A549 (cell line): ENCODE data around the gene TXNDC15.

Experiments
- CHD2 ChIP-seq: fragments of 150-350 bp; IDR thresholded peaks from 2 replicates; pipeline ENCODE4 v1.6.1; 2014; ENCODE audit warnings: low read length; ENCODE audit not compliant: partially characterized antibody
- EHMT2 ChIP-seq: fragments of 200-600 bp; sonication (generic); IDR thresholded peaks from 2 replicates; pipeline ENCODE4 v1.6.1; 2016; ENCODE audit warnings: antibody characterized with exemption, low read depth, mild to moderate bottlenecking, moderate library complexity
- EP300 ChIP-seq, 2 experiments: fragments of >200 bp; sonication (Bioruptor Twin); formaldehyde crosslinking; IDR thresholded peaks; 2 replicates in 1 of 2; 3 replicates in 1 of 2; pipeline ENCODE4 v1.6.1; 2016 to 2017
- HOXA7 ChIP-seq: fragments of 250-450 bp; sonication (Bioruptor Pico); IDR thresholded peaks from 2 replicates; pipeline ENCODE4 v1.5.0; 2020; ENCODE audit warnings: mild to moderate bottlenecking, moderate library complexity
- NFE2L2 ChIP-seq: fragments of 150-350 bp; conservative IDR thresholded peaks from 2 replicates; pipeline ENCODE4 v1.6.1; 2014; ENCODE audit warnings: low read length
- POLR2A ChIP-seq: IDR thresholded peaks from 2 replicates; pipeline ENCODE4 v1.6.1; 2012; ENCODE audit warnings: mild to moderate bottlenecking, low read length
- RAD21 ChIP-seq, 2 experiments: fragments of >200 bp in 1 of 2; sonication (Bioruptor Twin) in 1 of 2; formaldehyde crosslinking in 1 of 2; IDR thresholded peaks in 1 of 2; conservative IDR thresholded peaks in 1 of 2; 2 replicates in 1 of 2; 3 replicates in 1 of 2; pipeline ENCODE4 v1.6.1; 2012 to 2018; ENCODE audit warnings: inconsistent platforms in 1 of 2
- SMC3 ChIP-seq: fragments of >200 bp; sonication (Bioruptor Twin); formaldehyde crosslinking; IDR thresholded peaks from 3 replicates; pipeline ENCODE4 v1.6.1; 2018; ENCODE audit warnings: inconsistent platforms
- TF ChIP-seq, protein P1 (sequence below): fragments of >200 bp; sonication (Bioruptor Twin); formaldehyde crosslinking; IDR thresholded peaks from 3 replicates; pipeline ENCODE4 v1.5.1; 2016
- TF ChIP-seq, protein P2 (sequence below): fragments of >200 bp; sonication (Bioruptor Twin); formaldehyde crosslinking; IDR thresholded peaks from 3 replicates; pipeline ENCODE4 v1.6.1; 2016

DNA sequence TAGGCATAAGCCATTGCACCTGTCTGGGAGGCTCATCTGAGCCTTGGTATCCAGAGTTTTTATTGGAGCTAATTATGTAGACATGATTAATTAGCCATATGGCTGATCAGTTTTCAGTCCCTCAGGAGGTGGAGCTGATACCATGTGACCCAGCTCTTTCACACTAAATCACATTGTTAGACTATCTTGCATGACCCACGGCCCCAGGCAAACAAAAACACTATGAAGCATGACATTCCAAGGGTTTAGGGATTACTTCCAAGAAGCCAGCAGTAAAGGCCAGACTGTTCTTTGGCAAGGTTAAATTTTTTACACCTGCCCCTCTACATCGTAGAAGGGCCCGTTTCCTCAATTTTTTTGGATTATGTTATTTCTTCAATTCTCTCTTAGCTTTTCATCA, 33.4 kb upstream of the TXNDC15 start:
- TF ChIP-seq, protein P1, sequence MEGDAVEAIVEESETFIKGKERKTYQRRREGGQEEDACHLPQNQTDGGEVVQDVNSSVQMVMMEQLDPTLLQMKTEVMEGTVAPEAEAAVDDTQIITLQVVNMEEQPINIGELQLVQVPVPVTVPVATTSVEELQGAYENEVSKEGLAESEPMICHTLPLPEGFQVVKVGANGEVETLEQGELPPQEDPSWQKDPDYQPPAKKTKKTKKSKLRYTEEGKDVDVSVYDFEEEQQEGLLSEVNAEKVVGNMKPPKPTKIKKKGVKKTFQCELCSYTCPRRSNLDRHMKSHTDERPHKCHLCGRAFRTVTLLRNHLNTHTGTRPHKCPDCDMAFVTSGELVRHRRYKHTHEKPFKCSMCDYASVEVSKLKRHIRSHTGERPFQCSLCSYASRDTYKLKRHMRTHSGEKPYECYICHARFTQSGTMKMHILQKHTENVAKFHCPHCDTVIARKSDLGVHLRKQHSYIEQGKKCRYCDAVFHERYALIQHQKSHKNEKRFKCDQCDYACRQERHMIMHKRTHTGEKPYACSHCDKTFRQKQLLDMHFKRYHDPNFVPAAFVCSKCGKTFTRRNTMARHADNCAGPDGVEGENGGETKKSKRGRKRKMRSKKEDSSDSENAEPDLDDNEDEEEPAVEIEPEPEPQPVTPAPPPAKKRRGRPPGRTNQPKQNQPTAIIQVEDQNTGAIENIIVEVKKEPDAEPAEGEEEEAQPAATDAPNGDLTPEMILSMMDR: no peak
- TF ChIP-seq EHMT2 (no peak), SMC3 (no peak), EP300 (IDR thresholded peaks at IDR 0.05) (no peak), POLR2A (no peak), CHD2 (no peak), HOXA7 (CRISPR knock-in tag) (no peak), RAD21 (conservative IDR thresholded peaks at IDR 0.05 in 1 of 2, IDR thresholded peaks at IDR 0.05 in 1 of 2) (no peak), NFE2L2 (no peak)
- TF ChIP-seq, protein P2, sequence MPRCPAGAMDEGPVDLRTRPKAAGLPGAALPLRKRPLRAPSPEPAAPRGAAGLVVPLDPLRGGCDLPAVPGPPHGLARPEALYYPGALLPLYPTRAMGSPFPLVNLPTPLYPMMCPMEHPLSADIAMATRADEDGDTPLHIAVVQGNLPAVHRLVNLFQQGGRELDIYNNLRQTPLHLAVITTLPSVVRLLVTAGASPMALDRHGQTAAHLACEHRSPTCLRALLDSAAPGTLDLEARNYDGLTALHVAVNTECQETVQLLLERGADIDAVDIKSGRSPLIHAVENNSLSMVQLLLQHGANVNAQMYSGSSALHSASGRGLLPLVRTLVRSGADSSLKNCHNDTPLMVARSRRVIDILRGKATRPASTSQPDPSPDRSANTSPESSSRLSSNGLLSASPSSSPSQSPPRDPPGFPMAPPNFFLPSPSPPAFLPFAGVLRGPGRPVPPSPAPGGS: no peak
